ENCODE measurements around the gene LTB4R2. TPM values are rescaled to one million over a fixed set of nuclear protein-coding genes. Genes with fewer than 3 reads are reported as not detected.

The LTB4R2 gene, protein sequence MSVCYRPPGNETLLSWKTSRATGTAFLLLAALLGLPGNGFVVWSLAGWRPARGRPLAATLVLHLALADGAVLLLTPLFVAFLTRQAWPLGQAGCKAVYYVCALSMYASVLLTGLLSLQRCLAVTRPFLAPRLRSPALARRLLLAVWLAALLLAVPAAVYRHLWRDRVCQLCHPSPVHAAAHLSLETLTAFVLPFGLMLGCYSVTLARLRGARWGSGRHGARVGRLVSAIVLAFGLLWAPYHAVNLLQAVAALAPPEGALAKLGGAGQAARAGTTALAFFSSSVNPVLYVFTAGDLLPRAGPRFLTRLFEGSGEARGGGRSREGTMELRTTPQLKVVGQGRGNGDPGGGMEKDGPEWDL
- 10 to 100 TPM; 15.2 to 21.8 TPM for total RNA-seq

DNA sequence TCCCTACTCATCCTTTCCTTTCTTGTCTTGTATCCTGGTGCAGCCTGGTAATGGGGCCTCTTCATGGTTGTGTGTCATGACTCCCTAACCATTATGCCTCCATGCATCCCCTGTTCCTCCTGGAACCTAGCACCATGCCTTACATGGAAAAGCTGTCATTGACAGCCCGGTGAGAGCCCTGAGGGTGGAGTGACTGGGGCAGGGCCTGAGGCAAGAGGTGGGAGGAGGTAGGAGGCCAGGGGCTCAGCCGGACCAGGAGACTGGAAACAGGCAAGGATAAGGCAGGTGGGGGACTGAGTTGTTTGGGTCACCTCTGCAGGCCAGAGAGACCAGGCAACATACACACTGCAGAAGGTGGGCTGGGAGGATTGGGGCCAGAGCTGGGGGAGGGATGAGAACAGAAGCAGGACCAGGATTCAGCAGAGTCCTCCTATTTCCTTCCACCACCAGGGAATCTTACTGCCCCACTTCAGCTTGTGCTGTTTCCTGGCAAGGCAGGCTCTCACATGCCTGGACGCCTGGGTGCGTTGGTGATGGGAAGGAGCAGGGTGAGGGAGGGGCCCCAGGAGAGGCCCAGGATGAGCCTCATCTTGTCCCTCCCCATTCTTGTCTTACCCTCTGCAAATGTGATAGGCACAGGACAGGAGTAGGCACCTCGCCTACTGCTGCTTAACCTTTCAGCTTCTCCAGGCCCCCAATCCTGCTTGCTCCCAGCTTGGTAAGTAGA lies at the start of gene LTB4R2:
TSS of gene LTB4R2 (plus strand) at position 603 of the 727 bp plus-strand sequence. CDS start 525 bp downstream, outside the sequence.
- H3K27ac ChIP-seq: peak within 1 kb of the TSS; percentile 39 to 59
- H3K4me1 ChIP-seq (ENCODE audit: control insufficient read depth in 1 of 2, low read depth in 2 of 2): peaks cover 5 to 21% of the 10 kb centered on the region in 2 donors
- TF ChIP-seq, protein P1, sequence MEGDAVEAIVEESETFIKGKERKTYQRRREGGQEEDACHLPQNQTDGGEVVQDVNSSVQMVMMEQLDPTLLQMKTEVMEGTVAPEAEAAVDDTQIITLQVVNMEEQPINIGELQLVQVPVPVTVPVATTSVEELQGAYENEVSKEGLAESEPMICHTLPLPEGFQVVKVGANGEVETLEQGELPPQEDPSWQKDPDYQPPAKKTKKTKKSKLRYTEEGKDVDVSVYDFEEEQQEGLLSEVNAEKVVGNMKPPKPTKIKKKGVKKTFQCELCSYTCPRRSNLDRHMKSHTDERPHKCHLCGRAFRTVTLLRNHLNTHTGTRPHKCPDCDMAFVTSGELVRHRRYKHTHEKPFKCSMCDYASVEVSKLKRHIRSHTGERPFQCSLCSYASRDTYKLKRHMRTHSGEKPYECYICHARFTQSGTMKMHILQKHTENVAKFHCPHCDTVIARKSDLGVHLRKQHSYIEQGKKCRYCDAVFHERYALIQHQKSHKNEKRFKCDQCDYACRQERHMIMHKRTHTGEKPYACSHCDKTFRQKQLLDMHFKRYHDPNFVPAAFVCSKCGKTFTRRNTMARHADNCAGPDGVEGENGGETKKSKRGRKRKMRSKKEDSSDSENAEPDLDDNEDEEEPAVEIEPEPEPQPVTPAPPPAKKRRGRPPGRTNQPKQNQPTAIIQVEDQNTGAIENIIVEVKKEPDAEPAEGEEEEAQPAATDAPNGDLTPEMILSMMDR (IDR thresholded peaks at IDR 0.05): no peak
- no peaks in the 10 kb centered on the region for H3K27me3 ChIP-seq (replicated peaks; ENCODE audit: insufficient read depth)
- H3K9me3 ChIP-seq: no peaks in the 10 kb centered on the region
- peaks cover 19% of the 10 kb centered on the region for H3K36me3 ChIP-seq
- ATAC-seq (ENCODE audit: insufficient number of reproducible peaks, low FRiP score, low read depth): no peak
- no peak for DNase-seq (ENCODE audit: low spot score)
- peak within 1 kb of the TSS; percentile 75 for H3K4me3 ChIP-seq

DNA sequence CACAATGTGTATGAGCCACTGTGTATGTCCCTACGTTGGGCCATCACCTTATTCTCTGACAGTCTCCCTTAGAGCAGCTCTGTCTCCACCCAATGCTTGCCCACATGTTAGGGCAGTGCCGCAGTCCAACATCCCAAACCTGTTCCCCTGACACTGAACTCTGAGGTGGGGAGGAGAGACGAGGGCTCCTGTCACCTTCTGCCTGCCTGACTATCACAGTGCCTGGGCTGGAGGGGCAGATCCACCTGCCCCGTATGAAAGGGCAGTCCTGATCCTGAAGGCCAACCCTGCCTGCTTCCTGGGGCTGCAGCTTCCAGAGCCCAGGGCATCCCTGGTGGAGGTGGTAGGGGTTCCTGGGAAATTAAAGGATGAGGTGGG lies 49.2 kb upstream of the LTB4R2 start:
- Histone ChIP-seq H3K27ac (no peak overlapping the region), H3K9me3 (no peaks in the 10 kb centered on the region), H3K4me3 (no peak overlapping the region), H3K36me3 (no peaks in the 10 kb centered on the region), H3K27me3 (replicated peaks; ENCODE audit: insufficient read depth) (no peaks in the 10 kb centered on the region), H3K4me1 (ENCODE audit: control insufficient read depth in 1 of 2, low read depth in 2 of 2) (peaks cover 0 to 8% of the 10 kb centered on the region in 2 donors)
- ATAC-seq (ENCODE audit: insufficient number of reproducible peaks, low FRiP score, low read depth) (no peak), DNase-seq (ENCODE audit: low spot score) (no peak)
- TF ChIP-seq, protein P1 (IDR thresholded peaks at IDR 0.05): no peak

DNA sequence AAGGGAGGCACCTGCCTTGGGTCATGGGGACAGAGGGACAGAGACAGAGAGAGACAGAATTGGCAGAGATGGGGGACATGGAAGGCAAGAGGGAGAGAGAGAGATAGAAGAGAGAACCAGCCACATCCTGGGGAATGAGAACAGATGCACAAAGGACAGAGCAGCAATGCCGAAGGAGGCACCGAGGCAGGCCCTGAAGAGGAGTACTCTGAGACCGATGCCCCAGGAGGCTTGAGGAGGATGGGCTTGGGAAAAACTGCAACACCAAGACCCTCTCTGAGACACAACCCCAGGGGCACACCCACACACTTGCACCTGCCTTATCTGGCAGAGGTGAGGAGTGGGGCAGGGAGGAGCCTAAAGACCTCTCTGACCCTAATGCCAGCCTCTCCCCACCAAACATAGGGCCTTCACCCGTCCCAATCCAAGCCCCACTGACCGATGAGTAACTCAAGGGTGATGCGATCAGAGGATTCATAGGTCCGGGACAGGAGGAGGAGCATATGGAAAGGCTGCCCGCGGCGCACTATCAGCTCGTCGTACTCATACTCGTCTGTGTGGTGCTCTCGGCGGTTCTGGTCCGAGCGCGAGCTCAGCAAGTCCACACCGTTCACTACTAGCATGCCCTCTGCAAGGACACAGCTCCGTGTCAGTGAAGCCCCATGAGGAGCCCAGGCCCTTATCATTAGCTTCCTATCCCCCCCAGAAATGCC lies 48.5 kb upstream of the LTB4R2 start:
- Histone ChIP-seq H3K4me1 (ENCODE audit: control insufficient read depth in 1 of 2, low read depth in 2 of 2) (peaks cover 0 to 8% of the 10 kb centered on the region in 2 donors), H3K4me3 (no peak overlapping the region), H3K27me3 (replicated peaks; ENCODE audit: insufficient read depth) (no peaks in the 10 kb centered on the region), H3K36me3 (peaks cover 4% of the 10 kb centered on the region), H3K27ac (no peak overlapping the region), H3K9me3 (no peaks in the 10 kb centered on the region)
- TF ChIP-seq, protein P1 (IDR thresholded peaks at IDR 0.05): no peak
- DNase-seq (ENCODE audit: low spot score) (no peak), ATAC-seq (ENCODE audit: insufficient number of reproducible peaks, low FRiP score, low read depth) (no peak)

- DNase-seq (ENCODE audit: low spot score) (no peak), ATAC-seq (ENCODE audit: insufficient number of reproducible peaks, low FRiP score, low read depth) (no peak)
- TF ChIP-seq, protein P1 (IDR thresholded peaks at IDR 0.05): no peak
These were observed 48.0 kb upstream of the LTB4R2 start for GRCh38 chr14:24261969-24262327.

More at GRCh38 chr14:24261969-24262327, 48.0 kb upstream of the LTB4R2 start:
- no peaks in the 10 kb centered on the region for H3K27me3 ChIP-seq (replicated peaks; ENCODE audit: insufficient read depth)
- H3K4me3 ChIP-seq: no peak overlapping the region
- peaks cover 0 to 8% of the 10 kb centered on the region in 2 donors for H3K4me1 ChIP-seq (ENCODE audit: control insufficient read depth in 1 of 2, low read depth in 2 of 2)
- no peak overlapping the region for H3K27ac ChIP-seq
- peaks cover 9% of the 10 kb centered on the region for H3K36me3 ChIP-seq
- H3K9me3 ChIP-seq: no peaks in the 10 kb centered on the region
